IPS DF 19.7 (cell line): ENCODE measurements around the gene CPNE4.

ENCODE experiments used
- DNase-seq: peaks from one replicate; pipeline ENCODE4 v3.0.0-alpha.2; 2013; ENCODE audit warnings: low read depth, low spot score

CPNE4 gene

DNA sequence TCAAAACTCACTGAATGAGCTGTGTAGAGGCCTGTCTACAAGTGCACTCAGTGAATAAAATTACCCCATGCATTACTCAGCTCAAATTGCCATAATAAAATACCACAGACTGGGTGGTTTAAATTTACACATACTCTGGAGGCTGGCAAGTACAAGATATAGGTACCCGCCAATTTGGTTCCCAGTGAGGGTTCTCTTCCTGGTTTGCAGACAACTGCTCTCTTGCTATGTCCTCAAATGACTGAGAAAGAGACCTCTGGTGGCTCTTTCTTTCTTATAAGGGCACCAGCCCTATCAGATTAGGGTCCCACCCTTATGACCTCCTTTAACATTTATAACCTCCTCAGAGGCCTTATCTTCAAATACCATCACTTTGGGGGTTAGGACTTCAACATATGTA, 237.0 kb downstream of the CPNE4 start:
- DNase-seq: no peak

DNA sequence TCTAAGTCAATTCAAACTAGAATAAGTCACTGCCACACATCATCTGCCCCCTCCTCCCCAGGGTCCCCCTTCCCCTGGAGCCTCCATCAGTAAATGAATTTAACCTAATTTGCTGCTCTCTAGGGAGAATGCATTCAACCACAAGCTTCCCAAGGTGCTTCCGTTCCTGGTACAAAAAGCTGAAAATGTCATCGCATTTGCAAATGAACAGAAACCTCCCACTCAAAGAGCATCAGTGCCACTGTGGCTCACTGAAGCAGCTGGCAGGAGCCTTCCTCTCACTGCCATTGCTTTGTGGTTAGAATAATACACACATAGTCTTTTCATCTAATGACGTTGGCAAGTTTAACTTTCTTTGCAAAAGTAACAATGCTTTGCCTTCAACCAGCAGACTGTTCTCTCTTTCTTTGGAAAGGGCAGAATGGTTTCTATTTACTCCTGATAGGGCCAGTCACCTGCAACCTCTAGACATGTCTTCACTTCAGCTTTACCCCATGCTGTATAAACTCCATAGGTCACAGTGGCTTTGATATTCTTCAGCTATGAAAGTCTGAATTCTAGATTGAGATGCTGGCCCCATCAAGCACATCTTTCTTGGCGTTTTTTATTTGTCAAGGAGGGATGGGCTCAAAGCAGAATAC, 238.1 kb downstream of the CPNE4 start:
- DNase-seq: peak; percentile 20

DNA sequence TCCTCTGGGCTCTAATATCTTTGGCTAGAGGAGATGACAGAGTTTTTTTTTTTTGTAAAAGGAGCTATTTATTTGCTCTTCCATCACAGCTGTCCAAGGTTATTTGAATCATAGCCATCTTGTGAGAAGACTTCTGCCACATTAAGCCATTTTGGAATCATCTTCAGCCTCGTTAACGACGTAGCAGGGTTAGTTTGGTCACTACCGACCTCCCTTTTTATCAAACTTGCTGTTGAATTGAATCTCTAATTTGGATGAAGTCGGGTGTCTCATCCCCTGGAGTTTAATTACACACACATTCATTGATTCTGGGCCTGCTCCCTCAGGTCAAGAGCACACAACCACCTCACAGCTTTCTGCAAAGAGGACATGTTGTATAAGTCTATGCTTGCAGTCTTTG, 238.7 kb downstream of the CPNE4 start:
- DNase-seq: no peak

GRCh38 chr3:131795390-131796090, 239.3 kb downstream of the CPNE4 start:
- no peak for DNase-seq

DNA sequence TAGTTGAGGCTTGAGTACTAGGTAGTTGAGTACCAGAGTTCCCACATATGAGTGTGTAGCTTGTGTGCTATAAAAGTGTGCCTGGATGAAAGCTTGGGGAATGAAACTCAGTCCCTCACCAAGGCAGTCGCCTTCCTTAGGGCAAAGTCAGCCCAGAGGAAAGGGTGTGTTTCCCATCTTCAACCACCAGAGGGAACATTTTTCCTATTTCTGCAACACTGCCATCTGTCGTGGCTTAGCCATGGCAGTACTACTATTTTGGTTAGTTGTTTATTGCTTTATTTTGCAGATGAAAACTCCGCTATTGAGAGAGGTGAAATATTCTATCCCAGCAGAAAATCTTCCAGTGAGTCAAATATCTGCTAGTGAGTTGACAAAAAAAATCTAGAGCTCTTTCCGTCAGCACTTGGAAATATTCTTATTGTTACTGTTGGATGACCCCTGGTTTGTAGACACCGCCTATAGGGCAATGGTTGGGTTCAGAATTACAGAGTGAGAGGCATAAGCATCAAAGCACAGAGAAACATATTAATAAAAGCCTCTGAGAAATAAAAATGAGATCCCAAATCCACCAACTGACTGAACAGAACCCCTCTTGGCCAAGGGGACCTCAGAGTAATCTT, 239.9 kb downstream of the CPNE4 start:
- DNase-seq: peak; percentile 45

DNA sequence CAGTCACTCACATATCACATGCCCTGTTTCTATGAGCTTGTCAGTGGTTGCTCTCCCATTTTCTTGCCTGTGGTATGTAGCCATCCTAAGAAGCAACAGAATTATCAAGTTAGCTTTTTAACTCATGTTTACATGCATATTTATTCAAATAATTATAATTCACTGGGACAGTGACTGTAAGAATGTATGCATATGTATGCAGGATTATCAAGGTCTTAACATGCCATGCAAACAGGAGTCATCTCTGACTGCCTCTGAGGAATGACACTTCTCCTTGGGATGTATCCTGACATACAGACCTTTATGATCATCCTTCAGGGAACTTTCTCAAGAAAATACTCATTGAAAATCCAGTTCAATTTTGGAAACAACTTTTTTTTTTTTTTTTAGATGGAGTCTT, 240.9 kb downstream of the CPNE4 start:
- DNase-seq: no peak

DNA sequence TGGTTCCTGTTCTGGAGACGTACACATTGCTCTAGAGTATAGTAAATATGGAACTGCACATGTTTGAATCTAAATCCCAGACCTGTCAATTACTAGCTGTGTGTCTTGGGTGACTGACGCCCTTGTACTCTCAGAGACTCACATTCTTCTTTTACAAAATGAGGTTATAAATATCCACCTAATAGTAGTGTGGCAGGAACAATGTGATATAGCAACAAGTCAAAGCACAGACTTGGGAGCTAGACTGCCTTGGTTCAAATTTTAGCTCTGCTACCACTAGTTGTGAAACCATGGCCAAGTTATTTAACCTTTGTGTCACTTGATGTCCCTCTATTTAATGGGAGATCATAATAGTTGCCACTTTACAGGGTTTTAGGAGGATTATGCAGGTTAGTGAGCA, 245.6 kb downstream of the CPNE4 start:
- no peak for DNase-seq

DNA sequence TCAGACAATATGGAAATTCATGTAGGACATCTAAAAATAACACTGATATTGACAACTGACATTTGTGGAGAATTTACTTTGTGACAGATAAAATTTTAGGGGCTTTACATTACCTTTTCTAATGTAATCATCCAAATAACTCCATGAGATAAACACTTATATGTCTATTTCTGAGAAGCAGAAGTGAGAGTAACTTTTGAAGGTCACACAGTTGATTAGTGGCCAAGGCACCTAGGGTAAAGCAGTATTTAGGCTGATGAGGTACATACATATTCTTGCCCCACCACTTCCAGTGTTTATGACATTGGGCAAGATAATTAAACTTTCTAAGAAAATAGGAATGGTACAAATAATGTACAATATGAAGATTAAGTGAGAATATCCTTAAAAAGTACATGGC, 248.4 kb downstream of the CPNE4 start:
- no peak for DNase-seq

GRCh38 chr3:131782751-131783150, 252.1 kb downstream of the CPNE4 start:
- DNase-seq: no peak

DNA sequence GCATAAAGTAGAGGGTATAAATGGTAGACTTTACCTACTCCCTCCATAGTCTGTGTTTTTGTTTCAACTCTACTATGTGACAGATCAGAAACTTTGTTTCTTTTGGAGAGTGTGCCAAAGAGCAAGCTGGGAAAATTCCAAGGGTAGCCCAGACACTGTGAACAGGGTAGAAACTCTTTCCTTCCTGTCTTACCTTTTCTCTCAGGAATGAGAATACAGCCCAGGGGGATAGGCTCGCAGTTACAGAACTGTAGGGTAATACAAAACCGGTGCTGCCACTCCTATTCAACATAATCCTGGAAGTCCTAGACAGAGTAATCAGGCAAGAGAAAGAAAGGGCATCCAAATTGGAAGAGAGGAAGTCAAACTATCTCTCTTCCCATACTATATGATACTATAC, 256.3 kb downstream of the CPNE4 start:
- DNase-seq: no peak

DNA sequence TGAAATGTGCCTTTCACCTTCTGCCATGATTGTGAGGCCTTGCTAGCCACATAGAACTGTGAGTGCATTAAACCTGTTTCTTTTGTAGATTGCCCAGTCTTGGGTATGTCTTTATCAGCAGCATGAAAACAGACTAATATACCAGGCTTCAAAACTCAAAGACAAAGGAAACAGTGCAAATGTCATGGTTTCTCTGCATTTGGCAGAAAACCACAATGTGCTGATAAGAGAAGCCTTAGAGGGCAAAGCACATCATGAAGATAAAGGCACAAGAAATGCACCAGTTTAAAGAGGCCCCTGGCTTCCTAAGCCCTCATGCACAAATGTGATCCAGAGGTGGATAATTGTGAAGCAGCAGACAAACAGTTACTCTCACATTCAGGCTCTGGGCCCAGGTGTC, 259.2 kb downstream of the CPNE4 start:
- no peak for DNase-seq

DNA sequence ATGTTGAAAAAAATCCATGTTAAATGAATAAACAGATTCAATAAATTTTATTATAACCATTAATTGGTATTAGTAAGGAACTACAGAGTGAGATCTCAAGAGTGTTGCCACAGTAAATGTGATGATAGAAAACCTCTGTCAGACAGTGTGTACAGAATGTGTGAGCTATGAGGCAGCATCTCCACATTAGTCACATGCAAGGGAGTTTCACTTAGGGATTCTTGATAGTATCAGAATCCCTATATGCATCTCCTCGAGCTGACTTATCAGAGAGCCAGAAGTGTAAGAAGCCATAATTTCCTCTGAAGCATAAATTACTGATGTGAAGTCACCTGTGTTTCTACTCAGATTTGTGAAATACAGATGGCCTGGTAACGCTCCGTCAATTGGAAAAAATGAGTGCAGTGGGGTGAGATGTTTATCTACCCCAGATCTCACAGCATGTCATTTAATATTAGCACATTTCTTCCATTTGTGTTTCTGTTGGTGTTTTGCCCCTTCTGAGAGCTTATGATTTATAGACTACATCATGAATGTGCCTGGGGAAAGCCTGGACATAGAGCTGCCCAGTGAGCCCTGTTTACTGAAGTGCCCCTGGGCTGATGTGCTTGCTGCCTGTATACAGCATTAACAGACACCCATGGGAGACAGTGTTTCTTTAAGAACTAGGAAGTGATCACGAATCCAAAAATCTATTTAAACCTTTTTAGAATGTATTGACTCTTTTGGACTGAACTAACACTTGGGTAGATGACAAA, 262.4 kb downstream of the CPNE4 start:
- DNase-seq: no peak

GRCh38 chr3:131762981-131763564, 271.7 kb downstream of the CPNE4 start:
- DNase-seq: no peak

- DNase-seq: no peak
These were observed 278.4 kb downstream of the CPNE4 start for GRCh38 chr3:131756405-131756804.

DNA sequence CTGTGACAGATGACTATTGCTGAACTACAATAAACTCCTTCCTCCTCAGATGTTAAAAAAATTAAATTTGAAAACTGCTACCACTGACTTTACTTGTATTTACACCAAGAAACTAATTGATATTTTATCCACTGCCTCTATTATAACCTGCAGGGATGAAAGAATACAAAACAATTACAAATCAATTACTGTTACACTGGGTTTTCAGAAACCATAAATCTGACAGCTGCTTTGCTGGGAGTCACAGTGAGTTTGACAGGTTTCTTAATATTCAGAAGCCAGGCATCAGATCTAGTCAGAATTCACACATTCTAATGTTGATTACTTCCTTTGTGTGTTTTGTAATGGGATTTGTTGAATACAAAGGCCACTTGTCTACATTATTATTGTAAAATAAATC, 279.4 kb downstream of the CPNE4 start:
- DNase-seq: no peak

DNA sequence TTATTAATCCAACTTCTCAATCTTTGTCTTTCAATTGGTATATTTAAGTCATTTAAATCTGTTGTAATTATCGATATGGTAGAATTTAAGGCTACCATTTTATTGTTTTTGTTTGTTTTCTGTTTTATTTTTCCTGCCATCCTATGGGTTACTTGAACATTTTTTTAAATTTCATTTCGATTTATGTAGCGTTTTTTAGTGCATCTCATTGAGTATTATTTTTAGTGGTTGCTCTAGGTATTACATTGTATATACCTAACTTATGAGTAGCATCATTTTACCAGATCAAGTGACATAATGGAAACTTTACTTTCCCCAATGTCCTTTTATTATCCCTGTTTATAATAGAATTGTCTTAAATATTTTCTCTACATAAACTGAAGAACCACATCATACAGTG, 284.6 kb downstream of the CPNE4 start:
- DNase-seq: no peak

DNA sequence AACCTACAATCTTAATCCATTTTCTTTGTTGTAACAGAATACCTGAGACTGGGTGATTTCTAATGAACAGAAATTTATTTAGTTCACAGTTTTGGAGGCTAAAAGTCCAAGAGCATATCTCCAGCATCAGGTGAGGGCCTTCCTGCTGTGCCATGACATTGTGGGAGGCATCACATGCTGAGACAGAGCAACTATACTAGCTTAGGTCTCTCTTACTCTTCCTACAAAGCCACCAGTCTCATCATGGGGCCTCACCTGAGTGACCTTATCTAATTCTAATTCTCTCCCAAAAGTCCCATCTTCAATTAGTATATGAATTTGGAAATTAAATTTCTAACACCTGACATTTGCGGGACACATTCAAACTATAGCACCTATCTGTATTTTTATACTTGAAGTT, 285.0 kb downstream of the CPNE4 start:
- no peak for DNase-seq

DNA sequence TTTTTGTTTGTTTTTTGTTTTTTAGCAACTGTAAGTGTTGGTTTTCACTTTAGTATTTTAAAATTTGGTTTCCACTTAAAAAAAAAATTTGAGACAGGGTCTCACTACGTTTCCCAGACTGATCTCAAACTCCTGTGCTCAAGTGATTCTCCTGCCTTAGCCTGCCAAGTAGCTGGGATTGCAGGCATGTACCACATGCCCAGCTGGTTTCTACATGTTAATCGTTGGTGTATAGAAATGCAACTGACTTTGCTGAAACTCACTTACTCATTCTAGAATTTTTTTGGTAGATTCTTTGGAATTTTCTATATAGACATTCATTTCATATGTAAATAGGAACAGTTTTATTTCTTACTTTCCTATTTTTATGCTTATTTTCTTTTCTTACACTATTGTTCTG, 287.3 kb downstream of the CPNE4 start:
- no peak for DNase-seq

DNA sequence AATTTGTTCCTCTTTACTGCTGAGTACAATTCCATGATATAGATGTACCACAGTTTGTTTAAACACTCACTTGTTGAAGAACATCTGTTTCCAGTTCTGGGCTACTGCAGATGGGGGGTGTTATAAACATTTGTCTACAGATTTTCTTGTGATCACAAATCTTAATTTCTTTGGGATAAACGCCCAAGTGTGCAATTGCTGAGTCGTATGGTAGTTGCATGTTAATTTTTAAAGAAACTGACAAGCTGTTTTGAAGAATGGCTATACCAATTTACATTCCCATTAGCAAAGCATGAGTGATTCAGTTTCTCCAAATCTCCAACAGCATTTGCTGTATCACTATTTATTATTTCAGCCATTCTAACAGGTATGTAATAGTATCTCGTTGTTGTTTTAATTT, 290.0 kb downstream of the CPNE4 start:
- DNase-seq: no peak

DNA sequence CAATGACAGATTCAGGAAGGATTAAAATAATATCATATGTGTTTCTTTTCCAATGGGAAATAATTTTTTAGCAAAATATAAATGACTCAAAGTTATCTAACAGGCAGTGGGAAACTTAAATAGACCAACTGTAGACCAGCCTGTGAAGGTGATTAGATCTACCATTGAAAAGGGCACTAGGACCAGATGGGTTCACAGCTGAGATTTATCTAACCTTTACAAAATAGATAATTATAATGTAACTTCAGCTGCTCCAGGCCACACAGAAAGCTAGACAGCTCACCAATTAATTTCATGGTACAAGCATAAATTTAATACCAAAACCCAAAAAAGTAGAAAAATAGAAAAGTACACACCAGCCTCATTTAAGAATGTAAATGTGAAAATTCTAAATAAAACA, 291.7 kb downstream of the CPNE4 start:
- DNase-seq: no peak

DNA sequence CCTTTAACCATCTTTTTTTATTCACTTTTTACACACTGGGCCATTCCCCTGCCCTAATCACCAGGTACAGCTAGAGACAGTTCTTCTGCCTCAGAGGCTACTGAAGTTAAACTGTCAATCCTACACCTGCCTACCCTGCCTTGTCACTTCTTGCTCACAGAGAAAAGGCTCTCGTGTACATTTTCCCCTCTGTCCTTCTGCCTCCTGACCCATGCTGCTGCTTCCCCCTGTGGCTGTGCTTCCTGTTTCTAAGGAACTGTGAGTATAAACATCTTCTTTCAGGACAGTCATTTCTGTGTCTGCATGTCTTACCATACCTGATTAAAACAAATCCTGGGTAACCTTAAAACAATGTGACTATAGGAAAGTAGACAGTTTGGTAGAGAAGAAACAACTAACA, 295.6 kb downstream of the CPNE4 start:
- no peak for DNase-seq

- no peak for DNase-seq
These were observed 296.7 kb downstream of the CPNE4 start for GRCh38 chr3:131738095-131738494.
